Measurements from ENCODE around the gene HIP1R. TPM values are rescaled to one million over a fixed set of nuclear protein-coding genes. Genes with fewer than 3 reads are reported as not detected.

HIP1R gene
- total RNA-seq, 1 donor from 2014 or later = 28.2 TPM

DNA sequence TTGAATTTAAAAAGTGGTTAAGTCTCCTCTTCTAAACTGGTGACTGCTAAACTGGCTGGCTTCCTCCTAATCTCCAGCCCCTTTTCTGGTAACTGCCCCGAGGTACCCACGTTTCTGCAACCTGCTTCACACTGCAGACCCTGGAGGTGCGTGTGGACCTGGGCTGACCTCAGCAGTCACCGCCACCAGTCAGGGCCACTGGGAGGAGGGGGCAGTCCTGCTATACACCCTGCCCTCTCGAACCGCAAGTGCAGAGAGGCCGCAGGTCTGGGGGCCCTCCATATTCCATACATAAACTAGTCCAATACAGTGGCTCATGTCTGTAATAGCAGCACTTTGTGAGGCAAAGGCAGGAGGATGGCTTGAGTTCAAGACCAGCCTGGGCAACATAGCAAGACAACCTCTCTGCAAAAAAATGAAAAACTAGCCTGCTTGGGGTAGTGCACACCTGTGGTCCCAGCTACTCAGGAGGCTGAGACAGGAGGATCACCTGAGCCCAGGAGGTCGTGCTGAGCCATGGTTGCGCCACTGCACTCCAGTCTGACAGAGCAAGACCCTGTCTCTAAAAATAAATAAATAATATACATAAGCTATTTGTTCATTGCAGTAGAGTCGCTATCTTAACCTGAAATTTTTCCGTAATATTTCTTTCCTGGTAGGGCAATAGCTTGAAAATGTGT is 35.0 kb downstream of the HIP1R start:
- Histone ChIP-seq H3K4me3 (peak overlapping the region; percentile 39), H3K27ac (peak overlapping the region; percentile 87), H3K9me3 (no peaks in the 10 kb centered on the region), H3K36me3 (peaks cover 56% of the 10 kb centered on the region), H3K4me1 (peaks cover 79% of the 10 kb centered on the region), H3K27me3 (ENCODE audit: low read depth) (no peaks in the 10 kb centered on the region)
- intact Hi-C loops (cut with DNase I) = no loop called here
- TF ChIP-seq CTCF (IDR thresholded peaks at IDR 0.05) = no peak
- no peak for ATAC-seq
- DNase-seq = no peak

GRCh38 chr12:122870867-122871664 is 35.8 kb downstream of the HIP1R start:
- H3K4me1 ChIP-seq = peaks cover 86% of the 10 kb centered on the region
- DNase-seq (peak; percentile 54), ATAC-seq (no peak)
- peak overlapping the region; percentile 87 for H3K27ac ChIP-seq
- H3K27me3 ChIP-seq (ENCODE audit: low read depth) = no peaks in the 10 kb centered on the region
- intact Hi-C loops (cut with DNase I) = no loop called here
- no peaks in the 10 kb centered on the region for H3K9me3 ChIP-seq
- TF ChIP-seq CTCF (IDR thresholded peaks at IDR 0.05) = no peak
- H3K4me3 ChIP-seq = peak overlapping the region; percentile 39
- peaks cover 48% of the 10 kb centered on the region for H3K36me3 ChIP-seq

- Histone ChIP-seq H3K9me3 (no peaks in the 10 kb centered on the region), H3K27ac (peak overlapping the region; percentile 87), H3K4me3 (peak overlapping the region; percentile 39), H3K27me3 (ENCODE audit: low read depth) (no peaks in the 10 kb centered on the region), H3K4me1 (peaks cover 95% of the 10 kb centered on the region), H3K36me3 (peaks cover 38% of the 10 kb centered on the region)
- intact Hi-C loops (cut with DNase I) = no loop called here
- DNase-seq = peak; percentile 77
- ATAC-seq = peak; percentile 75 to 84
- no peak for TF ChIP-seq CTCF (IDR thresholded peaks at IDR 0.05)
Measured at GRCh38 chr12:122871851-122872780, 36.9 kb downstream of the HIP1R start.

- TF ChIP-seq CTCF (IDR thresholded peaks at IDR 0.05) = no peak
- H3K27ac ChIP-seq = peak overlapping the region; percentile 87
- H3K36me3 ChIP-seq = peaks cover 30% of the 10 kb centered on the region
- peaks cover 96% of the 10 kb centered on the region for H3K4me1 ChIP-seq
- DNase-seq (no peak), ATAC-seq (peak in 1 of 2 donors; percentile 35)
- H3K4me3 ChIP-seq = no peak overlapping the region
- no peaks in the 10 kb centered on the region for H3K27me3 ChIP-seq (ENCODE audit: low read depth)
- intact Hi-C loops (cut with DNase I) = no loop called here
- no peaks in the 10 kb centered on the region for H3K9me3 ChIP-seq
Measured at GRCh38 chr12:122872815-122873361, 37.6 kb downstream of the HIP1R start.

- no peak for TF ChIP-seq CTCF (IDR thresholded peaks at IDR 0.05)
- Histone ChIP-seq H3K4me1 (peaks cover 96% of the 10 kb centered on the region), H3K9me3 (no peaks in the 10 kb centered on the region), H3K27ac (peak overlapping the region; percentile 87), H3K36me3 (peaks cover 23% of the 10 kb centered on the region), H3K4me3 (no peak overlapping the region), H3K27me3 (ENCODE audit: low read depth) (no peaks in the 10 kb centered on the region)
- ATAC-seq = no peak
- intact Hi-C loops (cut with DNase I) = no loop called here
- no peak for DNase-seq
Measured at GRCh38 chr12:122873540-122873939, 38.3 kb downstream of the HIP1R start.

Data from lower lobe of right lung (tissue), 2 donors.